Spleen (tissue), 7 donors: ENCODE results near the gene ORMDL2.

ENCODE experiments used
- POLR2A ChIP-seq, 3 donors: fragments of 450-650 bp; IDR thresholded peaks; one replicate each; pipeline ENCODE4 v1.5.1; 2017; ENCODE audit warnings: antibody characterized with exemption in 3 of 3, mild to moderate bottlenecking in 1 of 3
- POLR2AphosphoS5 ChIP-seq, 3 donors: sonication (generic); formaldehyde crosslinking; IDR thresholded peaks; one replicate each; pipeline ENCODE4 v1.5.1; 2017; ENCODE audit warnings: antibody characterized with exemption in 3 of 3
- TF ChIP-seq, protein P1 (sequence below), 11 experiments: fragments of 200-600 bp in 7 of 11; fragments of 450-650 bp in 4 of 11; sonication (generic) in 4 of 11; IDR thresholded peaks in 8 of 11; conservative IDR thresholded peaks in 3 of 11; 1 replicate in 7 of 11; 2 replicates in 4 of 11; pipeline versions ENCODE4 v1.4.0 to v1.8.0; 2016 to 2021; ENCODE audit warnings: antibody characterized with exemption in 11 of 11, inconsistent platforms in 4 of 11, mild to moderate bottlenecking in 1 of 11
- donor health status: DM: no; HTN: no; CAD: no; lungs with moderate emphysema.
- donor health status: DM: no; HTN: no; CAD: no.
- donor health status: DM: no; HTN: no; CAD: no.

- TF ChIP-seq, protein P1, sequence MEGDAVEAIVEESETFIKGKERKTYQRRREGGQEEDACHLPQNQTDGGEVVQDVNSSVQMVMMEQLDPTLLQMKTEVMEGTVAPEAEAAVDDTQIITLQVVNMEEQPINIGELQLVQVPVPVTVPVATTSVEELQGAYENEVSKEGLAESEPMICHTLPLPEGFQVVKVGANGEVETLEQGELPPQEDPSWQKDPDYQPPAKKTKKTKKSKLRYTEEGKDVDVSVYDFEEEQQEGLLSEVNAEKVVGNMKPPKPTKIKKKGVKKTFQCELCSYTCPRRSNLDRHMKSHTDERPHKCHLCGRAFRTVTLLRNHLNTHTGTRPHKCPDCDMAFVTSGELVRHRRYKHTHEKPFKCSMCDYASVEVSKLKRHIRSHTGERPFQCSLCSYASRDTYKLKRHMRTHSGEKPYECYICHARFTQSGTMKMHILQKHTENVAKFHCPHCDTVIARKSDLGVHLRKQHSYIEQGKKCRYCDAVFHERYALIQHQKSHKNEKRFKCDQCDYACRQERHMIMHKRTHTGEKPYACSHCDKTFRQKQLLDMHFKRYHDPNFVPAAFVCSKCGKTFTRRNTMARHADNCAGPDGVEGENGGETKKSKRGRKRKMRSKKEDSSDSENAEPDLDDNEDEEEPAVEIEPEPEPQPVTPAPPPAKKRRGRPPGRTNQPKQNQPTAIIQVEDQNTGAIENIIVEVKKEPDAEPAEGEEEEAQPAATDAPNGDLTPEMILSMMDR (IDR thresholded peaks at IDR 0.05 in 8 of 11, conservative IDR thresholded peaks at IDR 0.05 in 3 of 11) = no peak
- TF ChIP-seq POLR2AphosphoS5 (IDR thresholded peaks at IDR 0.05) = no peak
- no peak for TF ChIP-seq POLR2A (IDR thresholded peaks at IDR 0.05)
Observed at GRCh38 chr12:55818140-55818728, 393 bp downstream of the ORMDL2 start.
